A549 (cell line): ENCODE data around the gene ZNF397.

Source experiments
- CBX8 ChIP-seq: fragments of 200-600 bp; sonication (generic); IDR thresholded peaks from 2 replicates; pipeline ENCODE4 v1.6.1; 2016
- CTCF ChIP-seq: fragments of >200 bp; sonication (Bioruptor Twin); formaldehyde crosslinking; IDR thresholded peaks from 3 replicates; pipeline ENCODE4 v1.5.1; 2016
- KDM1A ChIP-seq: fragments of 200-600 bp; sonication (generic); IDR thresholded peaks from 2 replicates; pipeline ENCODE4 v1.6.1; 2016; ENCODE audit warnings: low read depth, mild to moderate bottlenecking
- KDM5A ChIP-seq: fragments of 200-600 bp; sonication (generic); IDR thresholded peaks from 2 replicates; pipeline ENCODE4 v1.6.1; 2016; ENCODE audit warnings: antibody characterized with exemption, mild to moderate bottlenecking
- MAZ ChIP-seq: fragments of 150-350 bp; IDR thresholded peaks from 2 replicates; pipeline ENCODE4 v1.6.1; 2014; ENCODE audit warnings: antibody characterized with exemption, low read depth, low read length, borderline replicate concordance
- RNF2 ChIP-seq: fragments of 200-600 bp; sonication (generic); IDR thresholded peaks from 2 replicates; pipeline ENCODE4 v1.6.1; 2016; ENCODE audit warnings: low read depth, mild to moderate bottlenecking, antibody characterized with exemption, moderate library complexity, borderline replicate concordance
- ZC3H11A ChIP-seq: fragments of 450-650 bp; IDR thresholded peaks from 2 replicates; pipeline ENCODE4 v1.6.1; 2014; ENCODE audit warnings: antibody characterized with exemption, mild to moderate bottlenecking
- ZSCAN20 ChIP-seq: fragments of 250-450 bp; sonication (Bioruptor Pico); IDR thresholded peaks from 2 replicates; pipeline ENCODE4 v1.8.0; 2022; ENCODE audit warnings: mild to moderate bottlenecking, moderate library complexity

GRCh38 chr18:35236571-35237363 is 4.1 kb upstream of the ZNF397 start:
- TF ChIP-seq KDM1A (no peak), KDM5A (no peak), CTCF (no peak), MAZ (no peak), ZC3H11A (no peak), ZSCAN20 (CRISPR knock-in tag) (no peak), CBX8 (no peak), RNF2 (no peak)
